Mucosa of gallbladder (tissue), 1 donor: ENCODE results near the gene NUP155. TPM values are rescaled to one million over a fixed set of nuclear protein-coding genes. Genes with fewer than 3 reads are reported as not detected.
"Not testable (repeated sequence)": the region's sequence is repeated elsewhere in the genome, so short reads cannot be mapped to it uniquely, and the experiment has no call there.

Source experiments
- DNase-seq: peaks from one replicate; pipeline ENCODE4 v3.0.0-alpha.2; 2020; ENCODE audit warnings: low spot score
- total RNA-seq: library from RNA; stranded (reverse); gene quantifications from one replicate; pipeline ENCODE4 v1.2.1, GENCODE V29; 2021
- donor health status: DM: no; HTN: no; CAD: no.

Gene NUP155
- total RNA-seq = 14.7 TPM

GRCh38 chr5:37370864-37371726 is at the start of gene NUP155:
Gene NUP155 (minus strand): TSS chr5:37371106. CDS start chr5:37370977, 129 bp downstream.
- DNase-seq = peak; percentile 93

- no peak for DNase-seq
These were observed 46.4 kb upstream of the NUP155 start for GRCh38 chr5:37417347-37417746.

- not testable (repeated sequence) for DNase-seq
These were observed 44.5 kb upstream of the NUP155 start for GRCh38 chr5:37415456-37415855.

- DNase-seq = no peak
These were observed 41.6 kb upstream of the NUP155 start for GRCh38 chr5:37412515-37412914.

- DNase-seq = no peak
These were observed 29.6 kb upstream of the NUP155 start for GRCh38 chr5:37400501-37400900.

GRCh38 chr5:37396352-37396751 is 25.4 kb upstream of the NUP155 start:
- no peak for DNase-seq

- no peak for DNase-seq
These were observed 20.7 kb upstream of the NUP155 start for GRCh38 chr5:37391591-37391990.

- DNase-seq = peak; percentile 87
These were observed 8.3 kb upstream of the NUP155 start, which contains the start of gene WDR70 for GRCh38 chr5:37379100-37379628. Gene WDR70 (plus strand): TSS chr5:37379318. CDS start chr5:37379368, 50 bp downstream.

- not testable (repeated sequence) for DNase-seq
These were observed 7.2 kb upstream of the NUP155 start for GRCh38 chr5:37378066-37378465.

- DNase-seq = no peak
These were observed 4.2 kb upstream of the NUP155 start for GRCh38 chr5:37375091-37375490.

- DNase-seq = no peak
These were observed 399 bp downstream of the NUP155 start for GRCh38 chr5:37370550-37370863.

GRCh38 chr5:37355161-37355560 is 15.7 kb downstream of the NUP155 start:
- DNase-seq = no peak

- DNase-seq = not testable (repeated sequence)
These were observed 28.2 kb downstream of the NUP155 start for GRCh38 chr5:37342741-37343140.

GRCh38 chr5:37334754-37335153 is 36.2 kb downstream of the NUP155 start:
- DNase-seq = not testable (repeated sequence)

- no peak for DNase-seq
These were observed 44.4 kb downstream of the NUP155 start for GRCh38 chr5:37326536-37326935.

- DNase-seq = no peak
These were observed 47.3 kb downstream of the NUP155 start for GRCh38 chr5:37323607-37324006.

- DNase-seq = no peak
These were observed 51.7 kb downstream of the NUP155 start for GRCh38 chr5:37319037-37319782.

GRCh38 chr5:37316027-37316426 is 54.9 kb downstream of the NUP155 start:
- DNase-seq = no peak

GRCh38 chr5:37310360-37310759 is 60.5 kb downstream of the NUP155 start:
- DNase-seq = no peak

GRCh38 chr5:37308793-37309192 is 62.1 kb downstream of the NUP155 start:
- DNase-seq = no peak

GRCh38 chr5:37304888-37305287 is 66.0 kb downstream of the NUP155 start:
- no peak for DNase-seq

GRCh38 chr5:37296313-37296712 is 74.6 kb downstream of the NUP155 start:
- not testable (repeated sequence) for DNase-seq
